ENCODE data around the gene SDHAF2.

GRCh38 chr11:61474013-61474643 is 44.2 kb downstream of the SDHAF2 start:
- TF ChIP-seq, protein P1, sequence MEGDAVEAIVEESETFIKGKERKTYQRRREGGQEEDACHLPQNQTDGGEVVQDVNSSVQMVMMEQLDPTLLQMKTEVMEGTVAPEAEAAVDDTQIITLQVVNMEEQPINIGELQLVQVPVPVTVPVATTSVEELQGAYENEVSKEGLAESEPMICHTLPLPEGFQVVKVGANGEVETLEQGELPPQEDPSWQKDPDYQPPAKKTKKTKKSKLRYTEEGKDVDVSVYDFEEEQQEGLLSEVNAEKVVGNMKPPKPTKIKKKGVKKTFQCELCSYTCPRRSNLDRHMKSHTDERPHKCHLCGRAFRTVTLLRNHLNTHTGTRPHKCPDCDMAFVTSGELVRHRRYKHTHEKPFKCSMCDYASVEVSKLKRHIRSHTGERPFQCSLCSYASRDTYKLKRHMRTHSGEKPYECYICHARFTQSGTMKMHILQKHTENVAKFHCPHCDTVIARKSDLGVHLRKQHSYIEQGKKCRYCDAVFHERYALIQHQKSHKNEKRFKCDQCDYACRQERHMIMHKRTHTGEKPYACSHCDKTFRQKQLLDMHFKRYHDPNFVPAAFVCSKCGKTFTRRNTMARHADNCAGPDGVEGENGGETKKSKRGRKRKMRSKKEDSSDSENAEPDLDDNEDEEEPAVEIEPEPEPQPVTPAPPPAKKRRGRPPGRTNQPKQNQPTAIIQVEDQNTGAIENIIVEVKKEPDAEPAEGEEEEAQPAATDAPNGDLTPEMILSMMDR (IDR thresholded peaks at IDR 0.05 in 4 of 5, conservative IDR thresholded peaks at IDR 0.05 in 1 of 5) = no peak
- no peak for TF ChIP-seq POLR2A (IDR thresholded peaks at IDR 0.05)

All from gastrocnemius medialis (tissue), 4 donors.